GM18505 (cell line): ENCODE data around the gene ONECUT1.
"Not testable (repeated sequence)": the region's sequence is repeated elsewhere in the genome, so short reads cannot be mapped to it uniquely, and the experiment has no call there.

Source experiments
- ATAC-seq: cut with Tn5 transposase; IDR thresholded peaks from one replicate; pipeline ENCODE4 v1.9.1; 2021; ENCODE audit not compliant: unreplicated experiment
- POLR2A ChIP-seq: IDR thresholded peaks from 4 replicates; pipeline ENCODE4 v1.6.1; 2011; ENCODE audit warnings: borderline replicate concordance; ENCODE audit not compliant: insufficient read depth, insufficient read length; ENCODE audit errors: extremely low read depth

ONECUT1 gene

DNA sequence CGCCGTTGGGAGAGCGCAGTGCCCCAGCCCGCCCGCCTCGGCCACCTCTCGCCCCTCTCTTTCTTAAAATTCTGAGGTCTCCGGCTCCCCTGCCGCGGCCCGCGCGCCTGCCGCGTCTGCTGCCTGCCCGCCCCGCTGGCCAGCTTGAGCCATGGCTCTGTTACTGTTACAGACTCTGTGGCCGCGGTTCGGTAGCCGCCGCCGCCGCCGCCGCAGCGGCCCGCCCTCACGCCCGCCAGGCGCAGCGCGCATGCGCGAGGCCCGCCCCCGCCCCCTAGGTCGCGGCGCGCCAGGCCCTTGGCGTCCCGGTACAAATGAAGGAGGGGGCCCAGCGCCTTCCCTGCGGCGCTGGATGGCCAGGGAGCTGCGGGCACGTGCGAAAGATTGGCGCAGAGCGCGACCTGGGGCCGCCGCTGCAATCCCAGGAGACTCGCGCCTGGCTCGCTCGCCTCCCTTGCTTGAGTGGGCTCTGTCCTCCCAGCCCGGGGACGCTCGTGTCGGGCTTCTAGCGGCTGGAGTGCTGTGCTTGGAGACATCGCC, at the start of gene ONECUT1:
Gene ONECUT1 (minus strand): TSS at position 168 of the 540 bp plus-strand sequence. CDS start 452 bp downstream, outside the sequence.
- ATAC-seq, result peak; percentile 74
- TF ChIP-seq POLR2A, result no peak

DNA sequence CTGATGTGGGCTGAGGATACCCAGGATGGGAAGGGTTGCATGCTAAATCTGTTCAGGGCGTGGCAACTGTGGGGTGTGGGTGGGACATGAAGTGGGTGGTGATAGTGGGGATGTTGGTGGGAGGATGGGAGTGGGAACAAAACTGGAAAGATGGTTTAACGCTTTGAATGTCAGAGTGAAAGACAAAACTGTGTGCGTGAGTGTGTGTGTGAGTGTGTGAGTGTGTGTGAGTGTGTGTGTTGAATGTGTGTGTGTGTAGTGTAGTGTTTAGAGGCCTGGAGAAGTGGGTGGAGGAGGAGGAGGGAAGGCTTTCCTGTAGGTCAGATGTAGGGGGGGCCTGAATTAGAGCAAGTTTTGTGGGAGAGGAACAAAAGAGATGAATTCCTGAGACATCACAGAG, 44.2 kb upstream of the ONECUT1 start:
- no peak for ATAC-seq
- TF ChIP-seq POLR2A, result no peak

DNA sequence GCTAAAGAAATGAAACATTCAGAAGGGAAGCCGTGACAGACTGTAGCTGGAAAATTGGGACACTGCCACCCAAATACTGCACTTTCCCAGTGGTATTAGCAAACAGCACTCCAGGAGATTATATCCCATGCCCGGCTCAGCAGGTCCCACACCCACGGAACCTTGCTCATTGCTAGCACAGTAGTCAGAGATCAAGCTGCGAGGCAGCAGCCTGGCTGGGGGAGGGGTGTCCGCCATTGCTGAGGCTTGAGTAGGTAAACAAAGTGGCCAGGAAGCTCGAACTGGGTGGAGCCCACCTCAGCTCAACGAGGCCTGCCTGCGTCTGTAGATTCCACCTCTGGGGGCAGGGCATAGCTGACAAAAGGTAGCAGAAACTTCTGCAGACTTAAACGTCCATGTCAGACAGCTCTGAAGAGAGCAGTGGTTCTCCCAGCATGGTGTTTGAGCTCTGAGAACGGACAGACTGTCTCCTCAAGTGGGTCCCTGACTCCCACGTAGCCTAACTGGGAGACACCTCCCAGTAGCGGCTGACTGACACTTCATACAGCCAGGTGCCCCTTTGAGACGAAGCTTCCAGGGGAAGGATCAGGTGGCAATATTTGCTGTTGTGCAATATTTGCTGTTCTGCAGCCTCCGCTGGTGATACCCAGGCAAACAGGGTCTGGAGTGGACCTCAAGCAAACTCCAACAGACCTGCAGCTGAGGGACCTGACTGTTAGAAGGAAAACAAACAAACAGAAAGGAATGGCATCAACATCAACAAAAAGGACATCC, 34.2 kb upstream of the ONECUT1 start:
- not testable (repeated sequence) for ATAC-seq

DNA sequence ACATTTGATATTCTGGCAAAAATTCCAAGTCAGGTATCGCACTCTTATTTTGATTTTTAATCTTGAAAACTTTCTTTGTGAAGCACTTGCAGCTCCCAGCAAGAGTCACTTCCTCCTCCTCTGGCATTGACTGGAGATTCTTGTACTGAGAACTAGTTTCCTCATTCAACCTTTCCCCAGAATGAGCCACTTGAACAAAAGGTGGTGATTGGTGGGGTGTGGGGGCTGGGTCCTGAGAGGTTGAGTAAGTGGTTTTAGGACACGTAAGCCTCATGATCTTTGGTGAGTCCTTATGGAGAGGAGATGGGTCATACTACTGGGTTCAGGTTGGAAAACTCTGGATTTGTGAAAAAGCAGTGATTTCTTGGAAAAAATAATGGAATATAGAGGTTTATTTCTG, 32.3 kb upstream of the ONECUT1 start:
- no peak for ATAC-seq
- no peak for TF ChIP-seq POLR2A

GRCh38 chr15:52819253-52819652, 29.1 kb upstream of the ONECUT1 start:
- ATAC-seq, result no peak
- TF ChIP-seq POLR2A, result no peak

DNA sequence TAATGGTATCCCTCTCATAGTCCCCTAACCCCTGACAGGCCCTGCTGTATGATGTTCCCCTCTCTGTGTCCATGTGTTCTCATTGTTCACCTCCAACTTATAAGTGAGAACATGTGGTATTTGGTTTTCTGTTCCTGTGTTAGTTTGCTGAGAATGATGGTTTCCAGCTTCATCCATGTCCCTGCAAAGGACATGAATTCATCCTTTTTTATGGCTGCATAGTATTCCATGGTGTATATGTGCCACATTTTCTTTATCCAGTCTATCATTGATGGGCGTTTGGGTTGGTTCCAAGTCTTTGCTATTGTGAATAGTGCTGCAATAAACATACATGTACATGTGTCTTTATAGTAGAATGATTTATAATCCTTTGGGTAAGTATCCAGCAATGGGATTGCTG, 25.8 kb upstream of the ONECUT1 start:
- ATAC-seq, result not testable (repeated sequence)

- no peak for TF ChIP-seq POLR2A
Measured at GRCh38 chr15:52808996-52809395, 18.9 kb upstream of the ONECUT1 start.

DNA sequence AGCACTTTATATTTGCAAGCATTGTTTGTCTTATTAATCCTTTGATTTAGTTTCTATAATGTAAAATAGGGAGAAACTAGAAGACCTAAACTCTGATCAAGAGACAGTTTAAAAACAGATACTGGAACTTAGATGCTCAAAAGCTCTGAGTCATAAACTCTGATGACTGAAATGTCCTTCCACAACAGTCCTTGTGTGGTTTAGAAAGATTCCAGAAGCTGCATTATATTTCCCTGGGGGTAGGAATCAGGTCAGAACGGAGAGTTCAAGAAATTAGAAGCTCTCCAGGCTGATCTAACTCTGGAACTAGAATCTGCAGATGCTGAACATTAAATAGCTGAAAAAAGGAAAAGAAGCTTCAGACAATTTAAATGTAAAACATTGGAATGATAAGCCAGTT, 18.3 kb upstream of the ONECUT1 start:
- TF ChIP-seq POLR2A, result no peak
- ATAC-seq, result no peak

More at GRCh38 chr15:52808996-52809395, 18.9 kb upstream of the ONECUT1 start:
- ATAC-seq, result no peak

GRCh38 chr15:52806284-52806655, 16.1 kb upstream of the ONECUT1 start:
- no peak for TF ChIP-seq POLR2A
- ATAC-seq, result no peak

GRCh38 chr15:52805351-52806283, 15.5 kb upstream of the ONECUT1 start:
- TF ChIP-seq POLR2A, result no peak
- ATAC-seq, result no peak

DNA sequence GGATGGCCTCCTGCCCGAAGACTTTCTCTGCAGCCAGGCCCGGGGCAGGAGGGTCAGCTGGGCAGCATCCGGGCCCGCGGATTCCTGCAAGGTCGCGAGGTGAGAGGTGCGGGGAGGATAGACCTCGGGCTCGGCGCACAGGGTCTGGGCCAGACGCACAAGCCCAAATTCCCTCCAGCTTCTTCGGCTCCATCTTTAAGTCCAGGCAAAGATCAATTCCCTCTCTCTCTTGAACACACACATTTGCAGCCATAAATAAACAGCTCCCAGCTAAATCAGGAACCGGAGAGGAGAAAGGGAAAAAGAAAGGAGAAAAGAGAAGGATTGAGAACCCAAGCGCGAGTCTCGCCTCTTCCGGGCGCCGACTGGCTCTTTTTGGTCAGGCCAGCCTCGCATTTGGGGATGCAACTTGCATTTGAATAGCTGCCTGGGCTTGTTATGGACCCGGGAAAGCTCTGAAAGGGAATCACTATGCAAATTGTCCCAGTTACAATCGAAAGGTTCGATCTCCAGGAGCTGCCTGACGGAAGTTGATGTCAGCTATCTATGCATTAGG, 14.5 kb upstream of the ONECUT1 start:
- TF ChIP-seq POLR2A, result no peak
- ATAC-seq, result no peak

GRCh38 chr15:52803467-52804306, 13.6 kb upstream of the ONECUT1 start:
- ATAC-seq, result no peak

GRCh38 chr15:52803108-52803466, 13.0 kb upstream of the ONECUT1 start:
- ATAC-seq, result no peak
- TF ChIP-seq POLR2A, result no peak

More at GRCh38 chr15:52803467-52804306, 13.6 kb upstream of the ONECUT1 start:
- no peak for TF ChIP-seq POLR2A
